HepG2 (cell line): ENCODE data around the gene CDK13. TPM values are rescaled to one million over a fixed set of nuclear protein-coding genes. Genes with fewer than 3 reads are reported as not detected.

ENCODE experiments used
- HMGXB4 ChIP-seq, 2 experiments: sonication (generic) in 1 of 2; formaldehyde crosslinking in 1 of 2; IDR thresholded peaks; 2 replicates each; pipeline versions ENCODE4 v1.4.0 to v1.6.1; 2018 to 2020; ENCODE audit warnings: missing genetic modification reagents in 2 of 2, borderline replicate concordance in 1 of 2, low read depth in 1 of 2, mild to moderate bottlenecking in 1 of 2, missing biosample characterization in 1 of 2
- KDM5A ChIP-seq: fragments of 200-600 bp; sonication (generic); IDR thresholded peaks from 2 replicates; pipeline ENCODE4 v1.7.0; 2018; ENCODE audit warnings: antibody characterized with exemption, mild to moderate bottlenecking, low read length, borderline replicate concordance
- MAZ ChIP-seq, 2 experiments: sonication (generic) in 1 of 2; formaldehyde crosslinking in 1 of 2; IDR thresholded peaks; 2 replicates each; pipeline versions ENCODE4 v1.5.0 to v1.6.1; 2012 to 2020; ENCODE audit warnings: low read depth in 2 of 2, mild to moderate bottlenecking in 2 of 2, borderline replicate concordance in 1 of 2, improper control_type of control experiment in 1 of 2, low read length in 1 of 2, missing genetic modification reagents in 1 of 2, moderate library complexity in 1 of 2
- MTF2 ChIP-seq: sonication (generic); formaldehyde crosslinking; IDR thresholded peaks from 2 replicates; pipeline ENCODE4 v1.5.0; 2020; ENCODE audit warnings: missing genetic modification reagents, borderline replicate concordance
- NFIB ChIP-seq: sonication (generic); formaldehyde crosslinking; IDR thresholded peaks from 2 replicates; pipeline ENCODE4 v1.9.0; 2021; ENCODE audit warnings: missing genetic modification reagents, mild to moderate bottlenecking, borderline replicate concordance
- PLSCR1 ChIP-seq: sonication (generic); formaldehyde crosslinking; IDR thresholded peaks from 2 replicates; pipeline ENCODE4 v1.5.0; 2020; ENCODE audit warnings: missing genetic modification reagents, mild to moderate bottlenecking, borderline replicate concordance
- SOX6 ChIP-seq, 2 experiments: fragments of 450-650 bp in 1 of 2; sonication (generic) in 1 of 2; formaldehyde crosslinking in 1 of 2; IDR thresholded peaks; 2 replicates each; pipeline versions ENCODE4 v1.4.0 to v1.6.1; 2017 to 2020; ENCODE audit warnings: antibody characterized with exemption in 1 of 2, mild to moderate bottlenecking in 1 of 2, missing genetic modification reagents in 1 of 2
- ZNF282 ChIP-seq: fragments of 450-650 bp; IDR thresholded peaks from 2 replicates; pipeline ENCODE4 v1.6.1; 2018; ENCODE audit not compliant: partially characterized antibody
- ZNF33A ChIP-seq: sonication (generic); formaldehyde crosslinking; IDR thresholded peaks from 2 replicates; pipeline ENCODE4 v1.5.1; 2020; ENCODE audit warnings: missing genetic modification reagents, mild to moderate bottlenecking, moderate library complexity, borderline replicate concordance
- ZNF354B ChIP-seq: sonication (generic); formaldehyde crosslinking; IDR thresholded peaks from 2 replicates; pipeline ENCODE4 v1.8.0; 2022; ENCODE audit warnings: mild to moderate bottlenecking, missing genetic modification reagents
- ZNF362 ChIP-seq: sonication (generic); formaldehyde crosslinking; IDR thresholded peaks from 2 replicates; pipeline ENCODE4 v1.4.0; 2020; ENCODE audit warnings: missing genetic modification reagents, mild to moderate bottlenecking, borderline replicate concordance
- ZNF629 ChIP-seq: sonication (generic); formaldehyde crosslinking; conservative IDR thresholded peaks from 2 replicates; pipeline ENCODE4 v1.5.0; 2020; ENCODE audit warnings: missing genetic modification reagents
- ZNF800 ChIP-seq: sonication (generic); formaldehyde crosslinking; IDR thresholded peaks from 2 replicates; pipeline ENCODE4 v1.4.0; 2020; ENCODE audit warnings: missing genetic modification reagents
- ZNF850 ChIP-seq: sonication (generic); formaldehyde crosslinking; conservative IDR thresholded peaks from 2 replicates; pipeline ENCODE4 v1.9.0; 2021; ENCODE audit warnings: mild to moderate bottlenecking, missing genetic modification reagents
- polyA plus RNA-seq, 8 experiments: library from polyadenylated mRNA; depleted of rRNA in 3 of 8; stranded (reverse) in 7 of 8; unstranded in 1 of 8; fragments of >200 nt; fragmentation: Illumina TruSeq in 4 of 8; extraction: Trizol in 4 of 8; gene quantifications; 2 replicates each; pipeline versions ENCODE4 v1.2.1 to v1.2.3, GENCODE V29; 2011 to 2016; ENCODE audit warnings: low read depth in 4 of 8, missing spikeins in 1 of 8, mixed read lengths in 1 of 8; ENCODE audit not compliant: insufficient read depth in 1 of 8
- total RNA-seq, 5 experiments: library from RNA; depleted of rRNA; stranded (reverse); fragments of >200 nt; fragmentation: Illumina TruSeq; extraction: Trizol; gene quantifications; 2 replicates each; pipeline ENCODE4 v1.2.3, GENCODE V29; 2016; ENCODE audit warnings: low read depth in 1 of 5

Gene CDK13
- total and polyA plus RNA-seq, 2 of the 13 experiments (the other 11 are each of a cell fraction or from before 2014, with no cell fraction given), result 21.0 to 40.9 TPM

GRCh38 chr7:39951226-39952194, 1.5 kb downstream of the CDK13 start (continued):
- peak; percentile 73; a peak in 3 of 4 replicates for TF ChIP-seq HMGXB4 (CRISPR knock-in tag; IDR thresholded peaks at IDR 0.05; ENCODE audit: borderline replicate concordance in 1 of 2, low read depth in 1 of 2)
- peak; percentile 88; the same call in 1 of the 2 replicates for TF ChIP-seq MTF2 (CRISPR knock-in tag)
- no peak for TF ChIP-seq KDM5A
- no peak for TF ChIP-seq ZNF800 (CRISPR knock-in tag)
- no peak for TF ChIP-seq ZNF282
- TF ChIP-seq PLSCR1, result no peak
- TF ChIP-seq ZNF354B (CRISPR knock-in tag), result no peak
- no peak for TF ChIP-seq MAZ (IDR thresholded peaks at IDR 0.05; ENCODE audit: borderline replicate concordance, low read depth, low read length)
- no peak; the same call in 1 of the 2 replicates for TF ChIP-seq MAZ (CRISPR knock-in tag; IDR thresholded peaks at IDR 0.05; ENCODE audit: low read depth)
- TF ChIP-seq ZNF362, result no peak
- no peak for TF ChIP-seq ZNF33A (CRISPR knock-in tag)
- TF ChIP-seq ZNF850 (CRISPR knock-in tag), result no peak
- TF ChIP-seq NFIB (CRISPR knock-in tag), result no peak
- no peak for TF ChIP-seq ZNF629 (CRISPR knock-in tag)
- no peak for TF ChIP-seq SOX6 (IDR thresholded peaks at IDR 0.05)
- TF ChIP-seq SOX6 (CRISPR knock-in tag; IDR thresholded peaks at IDR 0.05), result peak; percentile 34
